Ishikawa (cell line): ENCODE data around the gene ENTREP1.

Experiments used
- CEBPB ChIP-seq: IDR thresholded peaks from 2 replicates; pipeline ENCODE4 v1.6.1; 2012
- CREB1 ChIP-seq: IDR thresholded peaks from 2 replicates; pipeline ENCODE4 v1.6.1; 2012; ENCODE audit warnings: low read depth
- EGR1 ChIP-seq: IDR thresholded peaks from 2 replicates; pipeline ENCODE4 v1.6.1; 2012
- EP300 ChIP-seq: IDR thresholded peaks from 2 replicates; pipeline ENCODE4 v1.6.1; 2012; ENCODE audit warnings: borderline replicate concordance
- FOXM1 ChIP-seq: IDR thresholded peaks from 2 replicates; pipeline ENCODE4 v1.6.1; 2012; ENCODE audit warnings: low read depth, borderline replicate concordance
- NFIC ChIP-seq: IDR thresholded peaks from 2 replicates; pipeline ENCODE4 v1.6.1; 2012
- RAD21 ChIP-seq: IDR thresholded peaks from 2 replicates; pipeline ENCODE4 v1.6.1; 2012; ENCODE audit warnings: low read depth
- TAF1 ChIP-seq: IDR thresholded peaks from 2 replicates; pipeline ENCODE4 v1.6.1; 2012; ENCODE audit warnings: low read depth, mild to moderate bottlenecking
- TCF12 ChIP-seq: IDR thresholded peaks from 2 replicates; pipeline ENCODE4 v1.6.1; 2012; ENCODE audit warnings: low read depth
- TEAD4 ChIP-seq: IDR thresholded peaks from 2 replicates; pipeline ENCODE4 v1.6.1; 2012
- YY1 ChIP-seq: IDR thresholded peaks from 2 replicates; pipeline ENCODE4 v1.6.1; 2012; ENCODE audit warnings: low read depth
- TF ChIP-seq, protein P1 (sequence below): IDR thresholded peaks from 2 replicates; pipeline ENCODE4 v1.6.1; 2012
- TF ChIP-seq, protein P2 (sequence below): IDR thresholded peaks from 2 replicates; pipeline ENCODE4 v1.6.1; 2012
- TF ChIP-seq, protein P3 (sequence below): IDR thresholded peaks from 2 replicates; pipeline ENCODE4 v1.6.1; 2012; ENCODE audit warnings: low read depth, mild to moderate bottlenecking

Gene ENTREP1

DNA sequence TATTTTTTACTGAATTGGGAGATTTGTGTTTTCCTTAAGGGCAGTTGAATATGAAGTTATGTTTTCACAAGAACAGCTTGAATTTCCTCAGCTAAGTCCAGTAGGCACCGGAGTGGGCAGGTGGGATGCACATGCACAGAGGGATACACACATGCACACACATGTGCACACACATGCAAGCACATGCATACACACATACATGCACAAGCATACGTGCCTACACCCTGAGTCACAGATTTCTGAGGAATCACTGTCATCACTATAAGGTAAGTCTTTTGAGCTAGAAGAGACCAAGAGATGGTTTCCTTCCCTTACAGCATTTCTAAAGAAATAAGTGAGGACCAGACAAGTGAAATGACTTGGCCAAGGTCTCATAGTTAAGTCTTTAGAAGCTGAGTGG, 8.7 kb downstream of the ENTREP1 start:
- TF ChIP-seq, protein P1, sequence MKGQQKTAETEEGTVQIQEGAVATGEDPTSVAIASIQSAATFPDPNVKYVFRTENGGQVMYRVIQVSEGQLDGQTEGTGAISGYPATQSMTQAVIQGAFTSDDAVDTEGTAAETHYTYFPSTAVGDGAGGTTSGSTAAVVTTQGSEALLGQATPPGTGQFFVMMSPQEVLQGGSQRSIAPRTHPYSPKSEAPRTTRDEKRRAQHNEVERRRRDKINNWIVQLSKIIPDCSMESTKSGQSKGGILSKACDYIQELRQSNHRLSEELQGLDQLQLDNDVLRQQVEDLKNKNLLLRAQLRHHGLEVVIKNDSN, result no peak
- TF ChIP-seq CREB1 (no peak), NFIC (no peak), TEAD4 (no peak)

- TF ChIP-seq, protein P1, result no peak
- no peak for TF ChIP-seq EP300
- no peak for TF ChIP-seq FOXM1
- TF ChIP-seq, protein P2, sequence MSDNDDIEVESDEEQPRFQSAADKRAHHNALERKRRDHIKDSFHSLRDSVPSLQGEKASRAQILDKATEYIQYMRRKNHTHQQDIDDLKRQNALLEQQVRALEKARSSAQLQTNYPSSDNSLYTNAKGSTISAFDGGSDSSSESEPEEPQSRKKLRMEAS, result no peak
- TF ChIP-seq RAD21, result no peak
- no peak for TF ChIP-seq CREB1
Measured at GRCh38 chr9:69334317-69334716, 9.3 kb downstream of the ENTREP1 start.

- TF ChIP-seq CEBPB (no peak), CREB1 (no peak), RAD21 (no peak), NFIC (no peak), TAF1 (no peak), FOXM1 (no peak), TCF12 (no peak), EGR1 (no peak)
- TF ChIP-seq, protein P1, result no peak
- TF ChIP-seq, protein P3, sequence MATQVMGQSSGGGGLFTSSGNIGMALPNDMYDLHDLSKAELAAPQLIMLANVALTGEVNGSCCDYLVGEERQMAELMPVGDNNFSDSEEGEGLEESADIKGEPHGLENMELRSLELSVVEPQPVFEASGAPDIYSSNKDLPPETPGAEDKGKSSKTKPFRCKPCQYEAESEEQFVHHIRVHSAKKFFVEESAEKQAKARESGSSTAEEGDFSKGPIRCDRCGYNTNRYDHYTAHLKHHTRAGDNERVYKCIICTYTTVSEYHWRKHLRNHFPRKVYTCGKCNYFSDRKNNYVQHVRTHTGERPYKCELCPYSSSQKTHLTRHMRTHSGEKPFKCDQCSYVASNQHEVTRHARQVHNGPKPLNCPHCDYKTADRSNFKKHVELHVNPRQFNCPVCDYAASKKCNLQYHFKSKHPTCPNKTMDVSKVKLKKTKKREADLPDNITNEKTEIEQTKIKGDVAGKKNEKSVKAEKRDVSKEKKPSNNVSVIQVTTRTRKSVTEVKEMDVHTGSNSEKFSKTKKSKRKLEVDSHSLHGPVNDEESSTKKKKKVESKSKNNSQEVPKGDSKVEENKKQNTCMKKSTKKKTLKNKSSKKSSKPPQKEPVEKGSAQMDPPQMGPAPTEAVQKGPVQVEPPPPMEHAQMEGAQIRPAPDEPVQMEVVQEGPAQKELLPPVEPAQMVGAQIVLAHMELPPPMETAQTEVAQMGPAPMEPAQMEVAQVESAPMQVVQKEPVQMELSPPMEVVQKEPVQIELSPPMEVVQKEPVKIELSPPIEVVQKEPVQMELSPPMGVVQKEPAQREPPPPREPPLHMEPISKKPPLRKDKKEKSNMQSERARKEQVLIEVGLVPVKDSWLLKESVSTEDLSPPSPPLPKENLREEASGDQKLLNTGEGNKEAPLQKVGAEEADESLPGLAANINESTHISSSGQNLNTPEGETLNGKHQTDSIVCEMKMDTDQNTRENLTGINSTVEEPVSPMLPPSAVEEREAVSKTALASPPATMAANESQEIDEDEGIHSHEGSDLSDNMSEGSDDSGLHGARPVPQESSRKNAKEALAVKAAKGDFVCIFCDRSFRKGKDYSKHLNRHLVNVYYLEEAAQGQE, result no peak
Measured at GRCh38 chr9:69339620-69340019, 14.6 kb downstream of the ENTREP1 start.

DNA sequence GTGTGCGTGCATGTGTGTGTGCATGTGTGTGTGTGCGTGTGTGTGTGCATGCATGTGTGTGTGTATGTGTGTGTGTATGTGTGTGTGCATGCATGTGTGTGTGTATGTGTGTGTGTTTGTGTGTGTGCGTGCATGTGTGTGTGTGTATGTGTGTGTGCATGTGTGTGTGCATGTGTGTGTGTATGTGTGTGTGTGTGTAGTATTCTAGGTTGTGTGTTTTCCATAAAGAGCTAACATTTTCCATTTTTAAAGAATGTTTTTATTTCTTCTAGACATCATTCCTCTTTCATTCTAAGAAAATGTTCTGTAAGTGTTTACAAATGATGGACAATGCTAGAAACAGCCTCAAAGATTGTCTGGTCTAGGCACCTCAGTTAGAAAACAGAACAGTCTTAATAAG, 15.6 kb downstream of the ENTREP1 start:
- TF ChIP-seq, protein P1, result no peak
- TF ChIP-seq TEAD4, result no peak

GRCh38 chr9:69342769-69343168, 17.8 kb downstream of the ENTREP1 start:
- TF ChIP-seq EP300, result no peak
- no peak for TF ChIP-seq CEBPB
- TF ChIP-seq TAF1, result no peak

GRCh38 chr9:69344459-69344858, 19.4 kb downstream of the ENTREP1 start:
- TF ChIP-seq, protein P1, result no peak
- TF ChIP-seq NFIC, result no peak
- TF ChIP-seq YY1, result no peak
- TF ChIP-seq TCF12, result no peak
- no peak for TF ChIP-seq TEAD4
- no peak for TF ChIP-seq EGR1
- TF ChIP-seq EP300, result no peak
- TF ChIP-seq, protein P3, result no peak
- TF ChIP-seq, protein P2, result no peak
- TF ChIP-seq RAD21, result no peak
- TF ChIP-seq FOXM1, result no peak
